SU-DHL-6 (cell line): ENCODE data around the gene KCTD16.

Experiments used
- H2AFZ ChIP-seq: fragments of 200-600 bp; sonication (generic); 2 replicates; pipeline ENCODE4 v1.6.1; 2014; ENCODE audit warnings: low read depth, mild to moderate bottlenecking, moderate library complexity, mixed read lengths, antibody characterized with exemption, low read length; ENCODE audit not compliant: severe bottlenecking
- H3F3A ChIP-seq: fragments of 200-600 bp; shearing (Covaris generic); 2 replicates; pipeline ENCODE4 v1.6.0; 2016; ENCODE audit warnings: antibody characterized with exemption, mild to moderate bottlenecking; ENCODE audit not compliant: insufficient read depth
- H3K27ac ChIP-seq: fragments of 200-600 bp; sonication (generic); 2 replicates; pipeline ENCODE4 v1.5.1; 2016; ENCODE audit warnings: low read depth, mild to moderate bottlenecking, low read length, moderate library complexity, mixed read lengths
- H3K27me3 ChIP-seq: fragments of 200-600 bp; sonication (generic), shearing (Covaris generic); 2 replicates; pipeline ENCODE4 v1.6.0; 2014; ENCODE audit warnings: mild to moderate bottlenecking, low read length
- H3K36me3 ChIP-seq: fragments of 200-600 bp; sonication (generic); 2 replicates; pipeline ENCODE4 v1.6.1; 2014; ENCODE audit warnings: mild to moderate bottlenecking, low read length, mixed read lengths
- H3K4me2 ChIP-seq: fragments of 300-600, 200-600 bp; shearing (Covaris generic), sonication (generic); 2 replicates; pipeline ENCODE4 v1.6.0; 2014; ENCODE audit warnings: low read length, low read depth, mild to moderate bottlenecking; ENCODE audit not compliant: poor library complexity, severe bottlenecking
- H3K4me3 ChIP-seq: fragments of 200-600 bp; sonication (generic); 2 replicates; pipeline ENCODE4 v1.5.1; 2014; ENCODE audit warnings: antibody characterized with exemption, low read length, mild to moderate bottlenecking, mixed read lengths; ENCODE audit not compliant: insufficient read depth, poor library complexity, severe bottlenecking
- H3K79me2 ChIP-seq: fragments of 200-600 bp; sonication (generic); 2 replicates; pipeline ENCODE4 v1.6.1; 2014; ENCODE audit warnings: mild to moderate bottlenecking, low read length, moderate library complexity; ENCODE audit not compliant: insufficient read depth
- H3K9ac ChIP-seq: fragments of 200-600 bp; sonication (generic); 2 replicates; pipeline ENCODE4 v1.7.0; 2014; ENCODE audit warnings: mild to moderate bottlenecking, low read length
- H3K9me2 ChIP-seq: fragments of 200-600 bp; sonication (generic); replicated peaks from 2 replicates; pipeline ENCODE4 v1.6.1; 2014; ENCODE audit warnings: low read length; ENCODE audit not compliant: insufficient read depth
- H3K9me3 ChIP-seq: fragments of 200-600 bp; sonication (generic); 2 replicates; pipeline ENCODE4 v1.6.1; 2014; ENCODE audit warnings: low read length, mixed read lengths; ENCODE audit not compliant: insufficient read depth
- H4K20me1 ChIP-seq: fragments of 200-600 bp; sonication (generic); 2 replicates; pipeline ENCODE4 v1.6.1; 2014; ENCODE audit warnings: low read depth, mild to moderate bottlenecking, antibody characterized with exemption, low read length, moderate library complexity, mixed read lengths
- EZH2phosphoT487 ChIP-seq: fragments of 200-600 bp; sonication (generic), shearing (Covaris generic); conservative IDR thresholded peaks from 2 replicates; pipeline ENCODE4 v1.6.1; 2018; ENCODE audit warnings: mild to moderate bottlenecking, antibody characterized with exemption, low read length, moderate library complexity, mixed read lengths
- TF ChIP-seq, protein P1 (sequence below): fragments of 200-600 bp; sonication (generic); IDR thresholded peaks from one replicate; pipeline ENCODE4 v1.5.1; 2017; ENCODE audit warnings: antibody characterized with exemption, mild to moderate bottlenecking, low read length, moderate library complexity; ENCODE audit not compliant: insufficient read depth, poor library complexity, severe bottlenecking

KCTD16 gene

DNA sequence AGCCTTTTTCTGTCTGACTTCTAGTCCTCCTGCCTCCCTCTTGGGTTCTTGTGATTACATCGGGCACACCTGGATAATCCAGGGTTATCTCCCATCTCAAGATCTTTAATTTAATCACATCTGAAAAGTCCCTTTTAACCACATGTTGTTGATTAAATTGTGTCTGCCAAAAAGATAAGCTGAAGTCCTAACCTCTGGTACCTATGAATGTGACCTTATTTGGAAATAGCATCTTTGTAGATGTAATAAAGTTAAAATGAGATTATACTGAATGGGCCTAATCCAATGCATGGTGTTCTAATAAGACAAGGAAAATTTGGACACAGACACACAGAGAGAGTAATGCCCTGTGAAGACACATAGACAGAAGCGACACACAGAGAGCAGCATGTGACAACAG lies 232.4 kb downstream of the KCTD16 start:
- no peak for TF ChIP-seq EZH2phosphoT487
- TF ChIP-seq, protein P1, sequence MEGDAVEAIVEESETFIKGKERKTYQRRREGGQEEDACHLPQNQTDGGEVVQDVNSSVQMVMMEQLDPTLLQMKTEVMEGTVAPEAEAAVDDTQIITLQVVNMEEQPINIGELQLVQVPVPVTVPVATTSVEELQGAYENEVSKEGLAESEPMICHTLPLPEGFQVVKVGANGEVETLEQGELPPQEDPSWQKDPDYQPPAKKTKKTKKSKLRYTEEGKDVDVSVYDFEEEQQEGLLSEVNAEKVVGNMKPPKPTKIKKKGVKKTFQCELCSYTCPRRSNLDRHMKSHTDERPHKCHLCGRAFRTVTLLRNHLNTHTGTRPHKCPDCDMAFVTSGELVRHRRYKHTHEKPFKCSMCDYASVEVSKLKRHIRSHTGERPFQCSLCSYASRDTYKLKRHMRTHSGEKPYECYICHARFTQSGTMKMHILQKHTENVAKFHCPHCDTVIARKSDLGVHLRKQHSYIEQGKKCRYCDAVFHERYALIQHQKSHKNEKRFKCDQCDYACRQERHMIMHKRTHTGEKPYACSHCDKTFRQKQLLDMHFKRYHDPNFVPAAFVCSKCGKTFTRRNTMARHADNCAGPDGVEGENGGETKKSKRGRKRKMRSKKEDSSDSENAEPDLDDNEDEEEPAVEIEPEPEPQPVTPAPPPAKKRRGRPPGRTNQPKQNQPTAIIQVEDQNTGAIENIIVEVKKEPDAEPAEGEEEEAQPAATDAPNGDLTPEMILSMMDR = no peak
- H2AFZ ChIP-seq = no peak overlapping the region
- no peaks in the 10 kb centered on the region for H3K79me2 ChIP-seq
- no peaks in the 10 kb centered on the region for H3K9me2 ChIP-seq
- H3K27me3 ChIP-seq = no peaks in the 10 kb centered on the region
- H3K9ac ChIP-seq = no peak overlapping the region
- H3K9me3 ChIP-seq = no peaks in the 10 kb centered on the region
- no peak overlapping the region for H3K4me2 ChIP-seq
- H4K20me1 ChIP-seq = no peaks in the 10 kb centered on the region
- H3K4me3 ChIP-seq = no peak overlapping the region
- no peaks in the 10 kb centered on the region for H3K36me3 ChIP-seq
- no peak overlapping the region for H3K27ac ChIP-seq
- H3F3A ChIP-seq = no peaks in the 10 kb centered on the region

DNA sequence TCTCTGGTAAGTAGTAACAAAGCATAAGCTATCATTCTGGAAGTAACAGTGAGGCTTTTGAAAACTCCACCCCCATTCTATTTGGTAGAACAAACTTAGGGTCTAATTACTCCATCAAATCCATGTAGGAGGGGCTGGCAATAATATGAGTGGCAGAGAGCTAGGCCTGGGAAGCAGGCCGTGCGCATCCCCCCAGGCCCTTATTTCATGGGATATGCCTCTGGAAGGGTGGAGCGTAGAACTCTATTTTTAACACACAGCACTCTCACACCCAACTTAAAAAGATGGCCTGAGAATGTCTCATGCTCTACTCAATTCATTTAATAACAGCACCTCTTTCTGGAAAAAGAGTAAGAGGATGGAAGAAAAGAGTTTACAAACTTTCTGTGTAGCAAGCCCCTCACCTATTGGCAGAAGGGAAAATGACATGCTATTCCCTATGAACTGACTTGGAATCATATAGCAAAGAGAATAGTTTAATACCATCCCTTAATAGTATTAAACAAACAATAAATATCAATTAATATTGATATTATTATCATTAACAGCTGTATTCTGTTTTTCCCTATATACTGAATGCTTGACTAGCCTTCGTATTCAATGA lies 233.2 kb downstream of the KCTD16 start:
- Histone ChIP-seq H3K9ac (no peak overlapping the region), H3K27me3 (no peaks in the 10 kb centered on the region), H4K20me1 (no peaks in the 10 kb centered on the region), H3K9me2 (no peaks in the 10 kb centered on the region), H3K36me3 (no peaks in the 10 kb centered on the region), H2AFZ (no peak overlapping the region), H3F3A (no peaks in the 10 kb centered on the region), H3K9me3 (no peaks in the 10 kb centered on the region), H3K4me3 (no peak overlapping the region), H3K79me2 (no peaks in the 10 kb centered on the region), H3K4me2 (no peak overlapping the region), H3K27ac (no peak overlapping the region)
- TF ChIP-seq, protein P1 = no peak
- no peak for TF ChIP-seq EZH2phosphoT487

DNA sequence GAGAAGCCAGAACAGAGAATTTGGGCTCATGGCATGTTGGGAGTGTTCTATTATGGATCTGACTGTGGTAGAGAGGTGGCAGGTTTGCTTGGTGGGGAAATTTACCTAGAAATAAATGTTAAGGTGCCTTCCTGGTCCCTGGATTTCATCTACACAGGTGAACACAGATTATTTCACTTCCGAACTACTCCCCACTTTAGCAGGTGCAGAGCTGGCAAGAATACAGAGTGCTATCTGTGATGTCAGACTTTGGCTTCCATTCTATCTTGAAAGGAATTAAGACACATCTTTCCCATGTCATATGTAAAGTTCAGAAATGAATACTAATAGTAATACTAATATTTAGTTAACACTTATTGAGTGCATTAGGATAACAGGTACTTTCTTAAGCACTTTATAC lies 234.0 kb downstream of the KCTD16 start:
- no peaks in the 10 kb centered on the region for H3K9me3 ChIP-seq
- H3K27ac ChIP-seq = no peak overlapping the region
- H3K4me2 ChIP-seq = no peak overlapping the region
- no peaks in the 10 kb centered on the region for H3K79me2 ChIP-seq
- H2AFZ ChIP-seq = no peak overlapping the region
- TF ChIP-seq, protein P1 = no peak
- TF ChIP-seq EZH2phosphoT487 = no peak
- H3K4me3 ChIP-seq = no peak overlapping the region
- H3K9me2 ChIP-seq = no peaks in the 10 kb centered on the region
- no peaks in the 10 kb centered on the region for H3F3A ChIP-seq
- no peaks in the 10 kb centered on the region for H4K20me1 ChIP-seq
- H3K9ac ChIP-seq = no peak overlapping the region
- H3K36me3 ChIP-seq = no peaks in the 10 kb centered on the region
- no peaks in the 10 kb centered on the region for H3K27me3 ChIP-seq
